H1 (cell line): ENCODE data around the gene FAM227B. TPM values are rescaled to one million over a fixed set of nuclear protein-coding genes. Genes with fewer than 3 reads are reported as not detected.

Experiments
- BCL11A ChIP-seq, 2 experiments: IDR thresholded peaks; one replicate each; pipeline ENCODE4 v1.6.1; 2011; ENCODE audit warnings: low read depth in 2 of 2, low read length in 2 of 2, mild to moderate bottlenecking in 2 of 2
- CHD1 ChIP-seq: IDR thresholded peaks from 2 replicates; pipeline ENCODE4 v1.6.1; 2012; ENCODE audit warnings: low read depth, low read length, improper control_type of control experiment
- CHD7 ChIP-seq: fragments of 300-600 bp; sonication (generic); IDR thresholded peaks from 2 replicates; pipeline ENCODE4 v1.7.1; 2012; ENCODE audit warnings: low read length, moderate library complexity, mild to moderate bottlenecking, inconsistent platforms; ENCODE audit not compliant: insufficient replicate concordance
- CREB1 ChIP-seq: IDR thresholded peaks from 2 replicates; pipeline ENCODE4 v1.6.1; 2012; ENCODE audit warnings: inconsistent platforms
- CTCF ChIP-seq, 3 experiments: IDR thresholded peaks; 1 replicate in 2 of 3; 2 replicates in 1 of 3; pipeline versions ENCODE4 v1.5.1 to v1.6.1; 2011; ENCODE audit warnings: low read length in 3 of 3, mild to moderate bottlenecking in 3 of 3, inconsistent platforms in 2 of 3, low read depth in 1 of 3, moderate library complexity in 1 of 3; ENCODE audit not compliant: insufficient read depth in 1 of 3; ENCODE audit errors: control extremely low read depth in 1 of 3
- GABPA ChIP-seq: IDR thresholded peaks from 2 replicates; pipeline ENCODE4 v1.6.1; 2011; ENCODE audit warnings: mild to moderate bottlenecking, low read length, moderate library complexity, borderline replicate concordance; ENCODE audit not compliant: insufficient read depth
- SIRT6 ChIP-seq: IDR thresholded peaks from one replicate; pipeline ENCODE4 v1.7.1; 2012; ENCODE audit warnings: low read length, inconsistent platforms
- SIX5 ChIP-seq: IDR thresholded peaks from 2 replicates; pipeline ENCODE4 v1.6.1; 2011; ENCODE audit warnings: mild to moderate bottlenecking, low read depth, low read length
- TAF1 ChIP-seq: IDR thresholded peaks from 2 replicates; pipeline ENCODE4 v1.6.1; 2011; ENCODE audit warnings: mild to moderate bottlenecking, low read depth, low read length
- polyA plus RNA-seq, 7 experiments: library from polyadenylated mRNA; depleted of rRNA in 3 of 7; stranded (reverse) in 5 of 7; unstranded in 2 of 7; fragments of >200 nt in 5 of 7; fragments of 200-250 nt in 2 of 7; gene quantifications; 1 replicate in 5 of 7; 2 replicates in 1 of 7; 4 replicates in 1 of 7; pipeline versions ENCODE4 v1.2.1 to v1.2.3, GENCODE V29; 2011 to 2013; ENCODE audit warnings: missing spikeins in 2 of 7, mixed read lengths in 2 of 7
- total RNA-seq: library from RNA; stranded (reverse); fragmentation: NEBNext Ultra II Directional; extraction: Animal tissue kit (Norgen Biotek cat#: 25700); gene quantifications from 2 replicates; pipeline ENCODE4 v1.2.1, GENCODE V29; 2021

The FAM227B gene
- total and polyA plus RNA-seq, 2 of the 8 experiments (the other 6 are each of a cell fraction or from before 2014, with no cell fraction given) = 4.0 to 6.5 TPM

- TF ChIP-seq CHD7 = no peak
- no peak for TF ChIP-seq TAF1
- TF ChIP-seq SIX5 = no peak
- no peak for TF ChIP-seq CREB1
- TF ChIP-seq CTCF (IDR thresholded peaks at IDR 0.05; ENCODE audit: control extremely low read depth in 1 of 3, insufficient read depth in 1 of 3, low read depth in 1 of 3, low read length in 3 of 3) = no peak
- TF ChIP-seq GABPA = no peak
- no peak for TF ChIP-seq SIRT6
- no peak for TF ChIP-seq CHD1
- TF ChIP-seq BCL11A (IDR thresholded peaks at IDR 0.05; ENCODE audit: low read depth in 2 of 2, low read length in 2 of 2) = no peak
Observed at GRCh38 chr15:49462232-49462844, 158.3 kb downstream of the FAM227B start (continued).
